ENCODE data around the gene PCDHGA8.
"Not testable (repeated sequence)": the region's sequence is repeated elsewhere in the genome, so short reads cannot be mapped to it uniquely, and the experiment has no call there.

The PCDHGA8 gene

DNA sequence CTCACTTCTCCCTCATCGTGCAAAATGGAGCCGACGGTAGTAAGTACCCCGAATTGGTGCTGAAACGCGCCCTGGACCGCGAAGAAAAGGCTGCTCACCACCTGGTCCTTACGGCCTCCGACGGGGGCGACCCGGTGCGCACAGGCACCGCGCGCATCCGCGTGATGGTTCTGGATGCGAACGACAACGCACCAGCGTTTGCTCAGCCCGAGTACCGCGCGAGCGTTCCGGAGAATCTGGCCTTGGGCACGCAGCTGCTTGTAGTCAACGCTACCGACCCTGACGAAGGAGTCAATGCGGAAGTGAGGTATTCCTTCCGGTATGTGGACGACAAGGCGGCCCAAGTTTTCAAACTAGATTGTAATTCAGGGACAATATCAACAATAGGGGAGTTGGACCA is 38.9 kb downstream of the PCDHGA8 start:
- peak overlapping the region; percentile 43 to 55 for H3K4me3 ChIP-seq (replicated peaks in 1 of 2; ENCODE audit: low read depth in 2 of 2, low read length in 2 of 2)

DNA sequence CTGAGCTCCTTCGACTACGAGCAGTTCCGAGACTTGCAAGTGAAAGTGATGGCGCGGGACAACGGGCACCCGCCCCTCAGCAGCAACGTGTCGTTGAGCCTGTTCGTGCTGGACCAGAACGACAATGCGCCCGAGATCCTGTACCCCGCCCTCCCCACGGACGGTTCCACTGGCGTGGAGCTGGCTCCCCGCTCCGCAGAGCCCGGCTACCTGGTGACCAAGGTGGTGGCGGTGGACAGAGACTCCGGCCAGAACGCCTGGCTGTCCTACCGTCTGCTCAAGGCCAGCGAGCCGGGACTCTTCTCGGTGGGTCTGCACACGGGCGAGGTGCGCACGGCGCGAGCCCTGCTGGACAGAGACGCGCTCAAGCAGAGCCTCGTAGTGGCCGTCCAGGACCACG is 39.9 kb downstream of the PCDHGA8 start:
- not testable (repeated sequence) for DNase-seq (ENCODE audit: low read depth in 2 of 2); H3K4me3 ChIP-seq (replicated peaks in 1 of 2; ENCODE audit: low read depth in 2 of 2, low read length in 2 of 2)

More for the DNA sequence above, 38.9 kb downstream of the PCDHGA8 start:
- peak; percentile 56 to 59 for DNase-seq (ENCODE audit: low read depth in 2 of 2)
- TF ChIP-seq, protein P1, sequence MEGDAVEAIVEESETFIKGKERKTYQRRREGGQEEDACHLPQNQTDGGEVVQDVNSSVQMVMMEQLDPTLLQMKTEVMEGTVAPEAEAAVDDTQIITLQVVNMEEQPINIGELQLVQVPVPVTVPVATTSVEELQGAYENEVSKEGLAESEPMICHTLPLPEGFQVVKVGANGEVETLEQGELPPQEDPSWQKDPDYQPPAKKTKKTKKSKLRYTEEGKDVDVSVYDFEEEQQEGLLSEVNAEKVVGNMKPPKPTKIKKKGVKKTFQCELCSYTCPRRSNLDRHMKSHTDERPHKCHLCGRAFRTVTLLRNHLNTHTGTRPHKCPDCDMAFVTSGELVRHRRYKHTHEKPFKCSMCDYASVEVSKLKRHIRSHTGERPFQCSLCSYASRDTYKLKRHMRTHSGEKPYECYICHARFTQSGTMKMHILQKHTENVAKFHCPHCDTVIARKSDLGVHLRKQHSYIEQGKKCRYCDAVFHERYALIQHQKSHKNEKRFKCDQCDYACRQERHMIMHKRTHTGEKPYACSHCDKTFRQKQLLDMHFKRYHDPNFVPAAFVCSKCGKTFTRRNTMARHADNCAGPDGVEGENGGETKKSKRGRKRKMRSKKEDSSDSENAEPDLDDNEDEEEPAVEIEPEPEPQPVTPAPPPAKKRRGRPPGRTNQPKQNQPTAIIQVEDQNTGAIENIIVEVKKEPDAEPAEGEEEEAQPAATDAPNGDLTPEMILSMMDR (IDR thresholded peaks at IDR 0.05; ENCODE audit: low read depth, low read length) = no peak

DNA sequence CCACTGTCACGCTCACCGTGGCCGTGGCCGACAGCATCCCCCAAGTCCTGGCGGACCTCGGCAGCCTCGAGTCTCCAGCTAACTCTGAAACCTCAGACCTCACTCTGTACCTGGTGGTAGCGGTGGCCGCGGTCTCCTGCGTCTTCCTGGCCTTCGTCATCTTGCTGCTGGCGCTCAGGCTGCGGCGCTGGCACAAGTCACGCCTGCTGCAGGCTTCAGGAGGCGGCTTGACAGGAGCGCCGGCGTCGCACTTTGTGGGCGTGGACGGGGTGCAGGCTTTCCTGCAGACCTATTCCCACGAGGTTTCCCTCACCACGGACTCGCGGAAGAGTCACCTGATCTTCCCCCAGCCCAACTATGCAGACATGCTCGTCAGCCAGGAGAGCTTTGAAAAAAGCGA is 40.3 kb downstream of the PCDHGA8 start:
- H3K4me3 ChIP-seq (replicated peaks in 1 of 2; ENCODE audit: low read depth in 2 of 2, low read length in 2 of 2); DNase-seq (ENCODE audit: low read depth in 2 of 2): not testable (repeated sequence)

DNA sequence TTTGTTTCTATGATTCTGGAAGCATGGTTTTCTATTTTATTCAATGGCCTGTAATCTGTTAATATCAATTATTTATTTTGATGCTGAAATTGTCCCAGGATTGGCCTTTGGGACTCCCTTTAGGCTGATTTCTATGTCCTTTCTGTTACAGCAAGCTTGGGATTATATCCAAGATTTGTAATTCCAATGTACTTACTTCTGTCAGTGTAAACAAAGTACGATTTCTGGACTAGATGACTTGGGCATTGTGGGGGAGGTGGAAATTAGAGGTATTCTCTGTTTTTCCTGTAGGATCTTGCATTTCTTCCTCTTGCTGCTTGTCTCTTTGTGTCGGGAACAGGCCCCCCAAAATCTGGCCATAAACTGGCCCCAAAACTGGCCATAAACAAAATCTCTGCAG is 41.6 kb downstream of the PCDHGA8 start:
- TF ChIP-seq, protein P1 (IDR thresholded peaks at IDR 0.05; ENCODE audit: low read depth, low read length) = no peak
- peak in 1 of 2 donors; percentile 25 for DNase-seq (ENCODE audit: low read depth in 2 of 2)
- H3K4me3 ChIP-seq (replicated peaks in 1 of 2; ENCODE audit: low read depth in 2 of 2, low read length in 2 of 2) = no peak overlapping the region

DNA sequence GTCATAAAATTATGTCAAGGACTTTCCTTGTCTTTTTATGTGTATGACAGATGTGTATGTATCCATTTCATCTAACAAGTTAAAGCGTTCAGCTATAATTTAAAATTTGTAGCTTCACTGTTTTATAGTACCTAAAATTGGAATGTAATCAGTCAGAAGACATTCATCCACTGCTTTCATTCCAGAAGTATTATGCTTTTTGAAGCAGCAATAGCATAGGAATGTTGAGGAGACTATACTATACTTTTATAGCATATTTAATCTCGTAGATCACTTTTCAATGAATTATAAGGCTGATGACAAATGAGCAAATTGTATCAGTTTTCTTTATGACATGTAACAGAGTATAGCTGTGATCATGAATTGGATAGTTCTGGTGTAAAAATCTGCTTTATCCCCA is 44.8 kb downstream of the PCDHGA8 start:
- DNase-seq (ENCODE audit: low read depth in 2 of 2) = peak in 1 of 2 donors; percentile 24
- no peak overlapping the region for H3K4me3 ChIP-seq (replicated peaks in 1 of 2; ENCODE audit: low read depth in 2 of 2, low read length in 2 of 2)
- TF ChIP-seq, protein P1 (IDR thresholded peaks at IDR 0.05; ENCODE audit: low read depth, low read length) = no peak

DNA sequence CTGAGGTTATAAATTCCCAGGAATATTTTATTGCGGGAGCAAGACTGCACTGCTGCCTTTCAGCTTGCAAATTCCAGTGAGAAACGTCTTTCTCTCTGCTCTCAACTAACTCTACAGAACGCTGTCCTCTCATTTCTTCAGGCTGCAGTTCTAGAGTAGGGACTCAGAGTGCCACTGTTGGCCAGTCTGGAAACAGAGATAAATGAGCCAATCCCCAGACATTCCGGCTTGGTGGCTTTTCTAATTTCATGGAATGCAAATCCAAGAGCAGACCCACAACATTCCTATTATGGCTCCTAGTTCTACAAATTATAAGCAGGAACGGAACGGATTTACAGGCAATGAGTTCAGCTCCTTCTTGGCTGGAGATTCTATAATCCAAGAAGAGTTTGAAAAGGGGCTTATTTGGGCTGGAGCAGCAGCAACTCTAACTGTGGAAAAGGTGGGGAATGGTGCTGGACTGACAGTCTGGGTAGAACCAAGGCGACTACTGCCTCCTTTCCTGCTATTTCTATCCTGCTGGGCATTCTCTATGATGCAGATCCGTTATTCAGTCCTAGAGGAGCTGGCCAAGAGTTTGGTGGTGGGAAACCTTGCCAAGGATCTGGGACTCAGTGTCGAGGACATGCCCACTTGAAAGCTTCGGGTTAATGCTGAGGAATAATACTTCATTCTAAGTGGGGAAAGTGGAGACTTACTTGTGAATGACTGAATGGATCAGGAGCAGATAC is 47.1 kb downstream of the PCDHGA8 start:
- no peak overlapping the region for H3K4me3 ChIP-seq (replicated peaks in 1 of 2; ENCODE audit: low read depth in 2 of 2, low read length in 2 of 2)
- no peak for DNase-seq (ENCODE audit: low read depth in 2 of 2)
- TF ChIP-seq, protein P1 (IDR thresholded peaks at IDR 0.05; ENCODE audit: low read depth, low read length) = no peak

DNA sequence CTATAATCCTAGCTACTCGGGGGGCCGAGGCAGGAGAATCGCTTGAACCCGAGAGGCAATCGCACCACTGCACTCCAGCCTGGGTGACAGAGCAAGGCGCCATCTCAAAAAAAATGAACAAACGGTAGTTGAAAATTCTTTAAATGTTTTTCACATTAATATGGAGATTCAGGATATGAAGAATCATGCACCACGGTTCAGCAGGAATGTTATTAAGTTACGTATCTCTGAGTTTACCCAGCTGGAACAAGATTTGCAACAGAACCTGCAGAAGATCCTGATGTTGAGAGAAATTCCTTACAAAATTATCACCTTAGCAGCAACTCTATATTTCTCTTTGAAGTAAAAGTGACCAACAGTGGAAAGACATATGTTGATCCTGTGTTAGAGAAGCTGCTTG is 47.9 kb downstream of the PCDHGA8 start:
- TF ChIP-seq, protein P1 (IDR thresholded peaks at IDR 0.05; ENCODE audit: low read depth, low read length) = no peak
- no peak for DNase-seq (ENCODE audit: low read depth in 2 of 2)

DNA sequence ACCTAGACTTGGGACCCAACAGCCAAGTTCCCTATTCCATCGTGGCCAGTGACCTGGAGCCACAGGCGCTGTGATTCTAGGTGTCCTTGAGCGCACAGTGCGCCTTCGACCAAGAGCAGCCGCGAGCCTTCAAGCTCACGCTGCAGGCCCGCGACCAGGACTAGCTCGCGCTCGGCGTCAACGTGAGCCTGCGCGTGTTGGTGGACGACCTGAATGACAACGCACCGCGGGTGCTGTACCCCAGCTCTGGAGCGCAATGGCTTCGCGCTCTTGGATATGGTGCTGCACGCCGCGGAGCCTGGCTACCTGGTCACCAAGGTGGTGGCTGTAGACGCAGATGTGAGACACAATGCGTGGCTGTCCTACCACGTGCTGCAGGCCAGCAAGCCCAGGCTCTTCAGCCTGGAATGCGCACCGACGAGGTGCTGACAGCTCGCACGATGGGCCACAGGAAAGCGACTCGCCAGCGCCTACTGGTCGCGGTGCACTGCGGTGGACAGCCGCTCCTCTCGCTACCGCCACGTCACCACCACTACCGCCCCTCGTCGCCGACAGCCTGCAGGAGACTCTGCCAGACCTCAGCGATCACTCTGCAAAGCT is 49.2 kb downstream of the PCDHGA8 start:
- H3K4me3 ChIP-seq (replicated peaks in 1 of 2; ENCODE audit: low read depth in 2 of 2, low read length in 2 of 2) = no peak overlapping the region
- no peak for DNase-seq (ENCODE audit: low read depth in 2 of 2)
- TF ChIP-seq, protein P1 (IDR thresholded peaks at IDR 0.05; ENCODE audit: low read depth, low read length) = no peak

More for the DNA sequence above, 47.9 kb downstream of the PCDHGA8 start:
- no peak overlapping the region for H3K4me3 ChIP-seq (replicated peaks in 1 of 2; ENCODE audit: low read depth in 2 of 2, low read length in 2 of 2)

Data from cardiac fibroblast (primary cell).